Urinary bladder (tissue), 4 donors: ENCODE data around the gene CD44. TPM values are rescaled to one million over a fixed set of nuclear protein-coding genes. Genes with fewer than 3 reads are reported as not detected.

Experiments used
- DNase-seq: peaks from one replicate; pipeline ENCODE4 v3.0.0-alpha.2; 2015; ENCODE audit errors: extremely low spot score
- H3K27ac ChIP-seq: one replicate; pipeline ENCODE4 v1.5.1; 2013; ENCODE audit warnings: low read depth, mild to moderate bottlenecking, moderate library complexity
- H3K36me3 ChIP-seq: one replicate; pipeline ENCODE4 v1.6.1; 2013; ENCODE audit warnings: mild to moderate bottlenecking, moderate library complexity; ENCODE audit not compliant: insufficient read depth
- H3K4me1 ChIP-seq: one replicate; pipeline ENCODE4 v1.6.1; 2013; ENCODE audit warnings: mild to moderate bottlenecking, moderate library complexity; ENCODE audit not compliant: insufficient read depth
- H3K4me3 ChIP-seq: one replicate; pipeline ENCODE4 v1.5.1; 2013; ENCODE audit warnings: low read depth, low read length
- WGBS: extraction: QIAGEN DNeasy Blood & Tissue Kit; methylation state at CpG from one replicate; pipeline ENCODE4 v1.1.7; 2013; 5-methylcytosine and 5-hydroxymethylcytosine counted together
- polyA plus RNA-seq: library from polyadenylated mRNA; stranded (reverse); fragments of 200-250 nt; gene quantifications from one replicate; pipeline ENCODE4 v1.2.3, GENCODE V29; 2013
- total RNA-seq: library from RNA; depleted of rRNA; stranded (reverse); fragments of >200 nt; gene quantifications from one replicate; pipeline ENCODE4 v1.2.3, GENCODE V29; 2014
- donor health status: healthy with polysubstance abuse.
- donor health status: healthy.

Gene CD44
- total and polyA plus RNA-seq, 2 donors, result 152 to 225 TPM

- Histone ChIP-seq H3K36me3 (no peaks in the 10 kb centered on the region), H3K27ac (no peak overlapping the region), H3K4me1 (no peaks in the 10 kb centered on the region), H3K4me3 (no peak overlapping the region)
- DNase-seq, result no peak
- 93% methylated on average over 3 of the region's 3 CpGs for WGBS
These were observed 123.1 kb downstream of the CD44 start for GRCh38 chr11:35262056-35262455.

- no peak for DNase-seq
- H3K4me3 ChIP-seq, result no peak overlapping the region
- H3K36me3 ChIP-seq, result no peaks in the 10 kb centered on the region
- no peaks in the 10 kb centered on the region for H3K4me1 ChIP-seq
- no peak overlapping the region for H3K27ac ChIP-seq
These were observed 123.8 kb downstream of the CD44 start for GRCh38 chr11:35262735-35263134.

- 86% methylated on average over 3 of the region's 3 CpGs for WGBS
- Histone ChIP-seq H3K4me3 (no peak overlapping the region), H3K36me3 (no peaks in the 10 kb centered on the region), H3K4me1 (no peaks in the 10 kb centered on the region), H3K27ac (no peak overlapping the region)
- DNase-seq, result no peak
These were observed 126.9 kb downstream of the CD44 start for GRCh38 chr11:35265755-35266454.

- WGBS, result 63% methylated on average over 2 of the region's 2 CpGs
- Histone ChIP-seq H3K4me1 (no peaks in the 10 kb centered on the region), H3K4me3 (no peak overlapping the region), H3K36me3 (no peaks in the 10 kb centered on the region), H3K27ac (no peak overlapping the region)
- DNase-seq, result no peak
These were observed 128.5 kb downstream of the CD44 start for GRCh38 chr11:35267504-35267903.

- Histone ChIP-seq H3K36me3 (no peaks in the 10 kb centered on the region), H3K4me3 (no peak overlapping the region), H3K27ac (no peak overlapping the region), H3K4me1 (no peaks in the 10 kb centered on the region)
- no peak for DNase-seq
- whole genome bisulfite sequencing, result 40% methylated on average over 1 of the region's 1 CpG
These were observed 131.4 kb downstream of the CD44 start for GRCh38 chr11:35270342-35270741.

- Histone ChIP-seq H3K4me3 (no peak overlapping the region), H3K36me3 (no peaks in the 10 kb centered on the region), H3K4me1 (no peaks in the 10 kb centered on the region), H3K27ac (no peak overlapping the region)
- 94% methylated on average over 3 of the region's 3 CpGs for WGBS
- no peak for DNase-seq
These were observed 132.1 kb downstream of the CD44 start for GRCh38 chr11:35271031-35271430.

GRCh38 chr11:35272391-35272902 is 133.5 kb downstream of the CD44 start:
- no peak for DNase-seq
- Histone ChIP-seq H3K4me3 (no peak overlapping the region), H3K27ac (no peak overlapping the region), H3K36me3 (no peaks in the 10 kb centered on the region), H3K4me1 (no peaks in the 10 kb centered on the region)
- 87% methylated on average over 5 of the region's 5 CpGs for WGBS

GRCh38 chr11:35274909-35275785 is 136.2 kb downstream of the CD44 start:
- no peaks in the 10 kb centered on the region for H3K4me1 ChIP-seq
- no peak overlapping the region for H3K27ac ChIP-seq
- H3K4me3 ChIP-seq, result no peak overlapping the region
- no peak for DNase-seq
- 38% methylated on average over 6 of the region's 6 CpGs for WGBS
- no peaks in the 10 kb centered on the region for H3K36me3 ChIP-seq

GRCh38 chr11:35275786-35276170 is 136.8 kb downstream of the CD44 start:
- no peak for DNase-seq
- Histone ChIP-seq H3K4me3 (no peak overlapping the region), H3K4me1 (no peaks in the 10 kb centered on the region), H3K36me3 (no peaks in the 10 kb centered on the region), H3K27ac (peak overlapping the region; percentile 70)
- 42% methylated on average over 1 of the region's 1 CpG for WGBS

- Histone ChIP-seq H3K27ac (no peak overlapping the region), H3K36me3 (no peaks in the 10 kb centered on the region), H3K4me1 (no peaks in the 10 kb centered on the region), H3K4me3 (no peak overlapping the region)
- peak; percentile 51 for DNase-seq
- WGBS, result 78% methylated on average over 2 of the region's 2 CpGs
These were observed 137.6 kb downstream of the CD44 start for GRCh38 chr11:35276396-35277145.

- 96% methylated on average over 2 of the region's 2 CpGs for WGBS
- Histone ChIP-seq H3K36me3 (no peaks in the 10 kb centered on the region), H3K4me1 (no peaks in the 10 kb centered on the region), H3K27ac (no peak overlapping the region), H3K4me3 (no peak overlapping the region)
- DNase-seq, result no peak
These were observed 138.9 kb downstream of the CD44 start for GRCh38 chr11:35277827-35278226.

- no peak for DNase-seq
- Histone ChIP-seq H3K36me3 (no peaks in the 10 kb centered on the region), H3K27ac (peak overlapping the region; percentile 30), H3K4me1 (no peaks in the 10 kb centered on the region), H3K4me3 (no peak overlapping the region)
- 54% methylated on average over 7 of the region's 7 CpGs for WGBS
These were observed 141.8 kb downstream of the CD44 start for GRCh38 chr11:35280727-35281126.

- Histone ChIP-seq H3K4me3 (no peak overlapping the region), H3K4me1 (no peaks in the 10 kb centered on the region), H3K27ac (no peak overlapping the region), H3K36me3 (no peaks in the 10 kb centered on the region)
- DNase-seq, result no peak
- WGBS, result 28% methylated on average over 5 of the region's 5 CpGs
These were observed 142.3 kb downstream of the CD44 start for GRCh38 chr11:35281169-35281688.
